GM18907 (cell line): ENCODE results near the gene VAMP8.
"Not testable (repeated sequence)": the region's sequence is repeated elsewhere in the genome, so short reads cannot be mapped to it uniquely, and the experiment has no call there.

Source experiments
- ATAC-seq: cut with Tn5 transposase; IDR thresholded peaks from one replicate; pipeline ENCODE4 v1.9.1; 2021; ENCODE audit warnings: mild to moderate bottlenecking, moderate library complexity; ENCODE audit not compliant: unreplicated experiment

The VAMP8 gene

GRCh38 chr2:85615413-85615728, 38.0 kb downstream of the VAMP8 start:
- no peak for ATAC-seq

- not testable (repeated sequence) for ATAC-seq
Observed at GRCh38 chr2:85617723-85618122, 40.3 kb downstream of the VAMP8 start.

- ATAC-seq: no peak
Observed at GRCh38 chr2:85619617-85620016, 42.2 kb downstream of the VAMP8 start.

- ATAC-seq: no peak
Observed at GRCh38 chr2:85621338-85621737, 44.0 kb downstream of the VAMP8 start.

- no peak for ATAC-seq
Observed at GRCh38 chr2:85623991-85624390, 46.6 kb downstream of the VAMP8 start.

- ATAC-seq: peak; percentile 74
Observed at GRCh38 chr2:85628658-85629057, 51.3 kb downstream of the VAMP8 start.

GRCh38 chr2:85631316-85631715, 53.9 kb downstream of the VAMP8 start:
- ATAC-seq: no peak
